ENCODE measurements around the gene NCMAP. TPM values are rescaled to one million over a fixed set of nuclear protein-coding genes. Genes with fewer than 3 reads are reported as not detected.

Gene NCMAP
- polyA plus RNA-seq, 1 of the 3 experiments (the other 2 are of a cell fraction): not detected

DNA sequence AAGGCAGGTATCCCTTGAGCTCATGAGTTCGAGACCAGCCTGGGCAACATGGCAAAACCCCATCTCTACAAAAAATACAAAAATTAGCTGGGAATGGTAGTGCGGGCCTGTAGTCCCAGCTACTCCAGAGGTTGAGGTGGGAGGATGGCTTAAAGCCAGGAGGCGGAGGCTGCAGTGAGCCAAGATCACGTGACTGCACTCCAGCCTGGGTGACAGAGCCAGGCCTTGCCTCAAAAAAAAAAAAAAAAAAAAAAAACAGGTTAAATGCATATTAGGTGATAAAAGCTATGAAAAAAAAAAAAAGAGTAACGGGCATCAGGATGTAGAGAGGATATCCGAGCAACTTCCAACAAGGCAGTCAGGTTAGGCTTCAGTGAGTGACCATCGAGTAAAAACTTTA, 84.4 kb downstream of the NCMAP start:
- ChIA-PET CTCF (interaction anchor here (0.6 kb wide), 1 partner anchor 105 kb away, joined by 3 read pairs; the partner anchor contains the start of gene CLIC4), POLR2A (no interaction called here)
- H3F3A ChIP-seq (replicated peaks; ENCODE audit: insufficient read depth): peaks cover 4% of the 10 kb centered on the region
- WGBS (ENCODE audit: low lambda C conversion rate): 85% methylated on average over 7 of the region's 7 CpGs
- no peak overlapping the region for H3K4me2 ChIP-seq
- no peak for TF ChIP-seq RAD21 (IDR thresholded peaks at IDR 0.05; ENCODE audit: low read length)
- TF ChIP-seq, protein P1, sequence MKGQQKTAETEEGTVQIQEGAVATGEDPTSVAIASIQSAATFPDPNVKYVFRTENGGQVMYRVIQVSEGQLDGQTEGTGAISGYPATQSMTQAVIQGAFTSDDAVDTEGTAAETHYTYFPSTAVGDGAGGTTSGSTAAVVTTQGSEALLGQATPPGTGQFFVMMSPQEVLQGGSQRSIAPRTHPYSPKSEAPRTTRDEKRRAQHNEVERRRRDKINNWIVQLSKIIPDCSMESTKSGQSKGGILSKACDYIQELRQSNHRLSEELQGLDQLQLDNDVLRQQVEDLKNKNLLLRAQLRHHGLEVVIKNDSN (IDR thresholded peaks at IDR 0.05; ENCODE audit: borderline replicate concordance, low read depth): peak; percentile 58; the same call in 1 of the 2 replicates
- no peak overlapping the region for H3K9ac ChIP-seq
- no peaks in the 10 kb centered on the region for H3K9me3 ChIP-seq
- H3K4me1 ChIP-seq (ENCODE audit: control insufficient read depth in 1 of 2, insufficient read depth in 2 of 2, low read depth in 1 of 2, low read length in 1 of 2): peaks cover 10 to 15% of the 10 kb centered on the region in 2 experiments; a peak in 3 of 4 replicates
- H3K27me3 ChIP-seq (ENCODE audit: insufficient read depth): no peaks in the 10 kb centered on the region
- peaks cover 32% of the 10 kb centered on the region for H3K79me2 ChIP-seq (ENCODE audit: insufficient read depth)
- H3K36me3 ChIP-seq (replicated peaks in 1 of 2; ENCODE audit: control insufficient read depth in 1 of 2, insufficient read depth in 2 of 2, low read length in 1 of 2): peaks cover under 1 to 3% of the 10 kb centered on the region in 2 experiments
- no peak overlapping the region for H2AFZ ChIP-seq (ENCODE audit: low read depth)
- no peak overlapping the region for H3K27ac ChIP-seq (ENCODE audit: low read depth in 2 of 2, low read length in 1 of 2)
- no peak overlapping the region for H3K4me3 ChIP-seq (ENCODE audit: low read depth in 2 of 2, low read length in 1 of 2)
- H4K20me1 ChIP-seq (ENCODE audit: insufficient read depth): peaks cover 18% of the 10 kb centered on the region
- DNase-seq: no peak
- H3K9me2 ChIP-seq: no peaks in the 10 kb centered on the region

DNA sequence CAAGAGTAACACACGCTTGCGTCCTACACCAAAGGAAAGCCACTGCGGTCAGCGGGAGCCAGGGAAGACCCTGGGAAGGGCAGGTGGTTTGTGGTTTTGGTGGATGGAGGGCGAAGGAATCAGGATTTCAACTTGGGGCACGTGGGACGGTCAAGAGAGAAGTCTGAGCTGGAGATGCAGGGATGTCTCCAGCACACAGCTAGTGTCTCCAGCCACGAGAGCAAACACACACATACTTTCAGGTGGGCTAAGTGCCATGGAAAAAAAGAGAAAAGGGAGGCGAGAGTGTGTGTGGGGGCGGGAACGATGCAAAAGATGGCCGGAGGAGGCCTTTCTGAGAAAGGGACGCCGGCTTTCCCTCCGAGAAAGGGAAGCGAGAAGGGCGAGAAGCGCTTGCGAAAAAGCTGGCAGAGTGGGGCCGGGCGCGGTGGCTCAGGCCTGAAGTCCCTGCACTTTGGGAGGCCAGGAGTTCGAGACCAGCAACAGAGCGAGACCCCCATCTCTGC, 85.8 kb downstream of the NCMAP start:
- H3K27me3 ChIP-seq (ENCODE audit: insufficient read depth): no peaks in the 10 kb centered on the region
- WGBS (ENCODE audit: low lambda C conversion rate): 59% methylated on average over 24 of the region's 24 CpGs

More for the DNA sequence above, 85.8 kb downstream of the NCMAP start:
- H4K20me1 ChIP-seq (ENCODE audit: insufficient read depth): peaks cover 27% of the 10 kb centered on the region
- peaks cover 4% of the 10 kb centered on the region for H3F3A ChIP-seq (replicated peaks; ENCODE audit: insufficient read depth)
- peaks cover 46% of the 10 kb centered on the region for H3K79me2 ChIP-seq (ENCODE audit: insufficient read depth)
- H3K4me1 ChIP-seq (ENCODE audit: control insufficient read depth in 1 of 2, insufficient read depth in 2 of 2, low read depth in 1 of 2, low read length in 1 of 2): peaks cover 15% of the 10 kb centered on the region in 2 experiments; a peak in 3 of 4 replicates
- H3K27ac ChIP-seq (ENCODE audit: low read depth in 2 of 2, low read length in 1 of 2): peak overlapping the region; percentile 71 to 100
- no peaks in the 10 kb centered on the region for H3K9me3 ChIP-seq
- TF ChIP-seq, protein P1 (IDR thresholded peaks at IDR 0.05; ENCODE audit: borderline replicate concordance, low read depth): no peak
- no peak for TF ChIP-seq GABPA (IDR thresholded peaks at IDR 0.05; ENCODE audit: low read depth)
- TF ChIP-seq SMC3 (IDR thresholded peaks at IDR 0.05; ENCODE audit: low read depth, low read length): no peak
- TF ChIP-seq EP300 (IDR thresholded peaks at IDR 0.05; ENCODE audit: borderline replicate concordance in 1 of 2, low read depth in 1 of 2, low read length in 1 of 2): no peak
- TF ChIP-seq NFIC (IDR thresholded peaks at IDR 0.05; ENCODE audit: borderline replicate concordance): no peak
- TF ChIP-seq EZH2phosphoT487 (IDR thresholded peaks at IDR 0.05; ENCODE audit: borderline replicate concordance, low read depth): no peak
- TF ChIP-seq, protein P2, sequence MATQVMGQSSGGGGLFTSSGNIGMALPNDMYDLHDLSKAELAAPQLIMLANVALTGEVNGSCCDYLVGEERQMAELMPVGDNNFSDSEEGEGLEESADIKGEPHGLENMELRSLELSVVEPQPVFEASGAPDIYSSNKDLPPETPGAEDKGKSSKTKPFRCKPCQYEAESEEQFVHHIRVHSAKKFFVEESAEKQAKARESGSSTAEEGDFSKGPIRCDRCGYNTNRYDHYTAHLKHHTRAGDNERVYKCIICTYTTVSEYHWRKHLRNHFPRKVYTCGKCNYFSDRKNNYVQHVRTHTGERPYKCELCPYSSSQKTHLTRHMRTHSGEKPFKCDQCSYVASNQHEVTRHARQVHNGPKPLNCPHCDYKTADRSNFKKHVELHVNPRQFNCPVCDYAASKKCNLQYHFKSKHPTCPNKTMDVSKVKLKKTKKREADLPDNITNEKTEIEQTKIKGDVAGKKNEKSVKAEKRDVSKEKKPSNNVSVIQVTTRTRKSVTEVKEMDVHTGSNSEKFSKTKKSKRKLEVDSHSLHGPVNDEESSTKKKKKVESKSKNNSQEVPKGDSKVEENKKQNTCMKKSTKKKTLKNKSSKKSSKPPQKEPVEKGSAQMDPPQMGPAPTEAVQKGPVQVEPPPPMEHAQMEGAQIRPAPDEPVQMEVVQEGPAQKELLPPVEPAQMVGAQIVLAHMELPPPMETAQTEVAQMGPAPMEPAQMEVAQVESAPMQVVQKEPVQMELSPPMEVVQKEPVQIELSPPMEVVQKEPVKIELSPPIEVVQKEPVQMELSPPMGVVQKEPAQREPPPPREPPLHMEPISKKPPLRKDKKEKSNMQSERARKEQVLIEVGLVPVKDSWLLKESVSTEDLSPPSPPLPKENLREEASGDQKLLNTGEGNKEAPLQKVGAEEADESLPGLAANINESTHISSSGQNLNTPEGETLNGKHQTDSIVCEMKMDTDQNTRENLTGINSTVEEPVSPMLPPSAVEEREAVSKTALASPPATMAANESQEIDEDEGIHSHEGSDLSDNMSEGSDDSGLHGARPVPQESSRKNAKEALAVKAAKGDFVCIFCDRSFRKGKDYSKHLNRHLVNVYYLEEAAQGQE (IDR thresholded peaks at IDR 0.05; ENCODE audit: low read depth, low read length): no peak
- no peak for TF ChIP-seq ELF1 (IDR thresholded peaks at IDR 0.05)
- TF ChIP-seq, protein P3, sequence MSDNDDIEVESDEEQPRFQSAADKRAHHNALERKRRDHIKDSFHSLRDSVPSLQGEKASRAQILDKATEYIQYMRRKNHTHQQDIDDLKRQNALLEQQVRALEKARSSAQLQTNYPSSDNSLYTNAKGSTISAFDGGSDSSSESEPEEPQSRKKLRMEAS (IDR thresholded peaks at IDR 0.05; ENCODE audit: low read depth): no peak
- TF ChIP-seq GATA2 (CRISPR knock-in tag; IDR thresholded peaks at IDR 0.05): no peak
- no peak for TF ChIP-seq TCF12 (IDR thresholded peaks at IDR 0.05)
- no peak for TF ChIP-seq MEF2A (IDR thresholded peaks at IDR 0.05; ENCODE audit: borderline replicate concordance, low read depth)
- no peak for TF ChIP-seq RXRA (IDR thresholded peaks at IDR 0.05; ENCODE audit: borderline replicate concordance, low read depth)
- TF ChIP-seq SIN3A (IDR thresholded peaks at IDR 0.05; ENCODE audit: borderline replicate concordance, low read depth, low read length): no peak
- no peak for TF ChIP-seq YY1 (IDR thresholded peaks at IDR 0.05; ENCODE audit: low read depth)
- TF ChIP-seq, protein P4, sequence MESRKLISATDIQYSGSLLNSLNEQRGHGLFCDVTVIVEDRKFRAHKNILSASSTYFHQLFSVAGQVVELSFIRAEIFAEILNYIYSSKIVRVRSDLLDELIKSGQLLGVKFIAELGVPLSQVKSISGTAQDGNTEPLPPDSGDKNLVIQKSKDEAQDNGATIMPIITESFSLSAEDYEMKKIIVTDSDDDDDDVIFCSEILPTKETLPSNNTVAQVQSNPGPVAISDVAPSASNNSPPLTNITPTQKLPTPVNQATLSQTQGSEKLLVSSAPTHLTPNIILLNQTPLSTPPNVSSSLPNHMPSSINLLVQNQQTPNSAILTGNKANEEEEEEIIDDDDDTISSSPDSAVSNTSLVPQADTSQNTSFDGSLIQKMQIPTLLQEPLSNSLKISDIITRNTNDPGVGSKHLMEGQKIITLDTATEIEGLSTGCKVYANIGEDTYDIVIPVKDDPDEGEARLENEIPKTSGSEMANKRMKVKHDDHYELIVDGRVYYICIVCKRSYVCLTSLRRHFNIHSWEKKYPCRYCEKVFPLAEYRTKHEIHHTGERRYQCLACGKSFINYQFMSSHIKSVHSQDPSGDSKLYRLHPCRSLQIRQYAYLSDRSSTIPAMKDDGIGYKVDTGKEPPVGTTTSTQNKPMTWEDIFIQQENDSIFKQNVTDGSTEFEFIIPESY (IDR thresholded peaks at IDR 0.05; ENCODE audit: borderline replicate concordance, low read depth): no peak
- no peak for TF ChIP-seq TAF1 (IDR thresholded peaks at IDR 0.05; ENCODE audit: borderline replicate concordance, low read depth, low read length)
- no peak for TF ChIP-seq RCOR1 (IDR thresholded peaks at IDR 0.05; ENCODE audit: low read length)
- H3K4me2 ChIP-seq: peak overlapping the region; percentile 87
- peaks cover 15 to 16% of the 10 kb centered on the region in 2 experiments for H3K36me3 ChIP-seq (replicated peaks in 1 of 2; ENCODE audit: control insufficient read depth in 1 of 2, insufficient read depth in 2 of 2, low read length in 1 of 2)
- DNase-seq: peak; percentile 18
- H2AFZ ChIP-seq (ENCODE audit: low read depth): peak overlapping the region; percentile 89; the same call in 1 of the 2 replicates
- peak overlapping the region; percentile 100 for H3K9ac ChIP-seq
- CTCF ChIA-PET: interaction anchor here (1.4 to 2.1 kb wide), 2 partner anchors 189 to 443 kb away, joined by 7 to 8 read pairs; no protein-coding TSS in a partner anchor
- POLR2A ChIA-PET: no interaction called here
- no peaks in the 10 kb centered on the region for H3K9me2 ChIP-seq
- peak overlapping the region; percentile 67 to 93 for H3K4me3 ChIP-seq (ENCODE audit: low read depth in 2 of 2, low read length in 1 of 2)

Data from SK-N-SH (cell line).